H1 (cell line): ENCODE results near the gene OLA1. TPM values are rescaled to one million over a fixed set of nuclear protein-coding genes. Genes with fewer than 3 reads are reported as not detected.

Experiments
- CTCF ChIA-PET: fragments of 300-600 bp; sonication (Branson Sonifier 250); formaldehyde crosslinking; loops from one replicate; lab custom pipeline; 2021; ENCODE audit not compliant: partially characterized antibody; lab: Charles Lee
- POLR2A ChIA-PET: fragments of 300-600 bp; sonication (Branson Sonifier 250); formaldehyde crosslinking; loops from one replicate; lab custom pipeline; 2021; ENCODE audit warnings: inconsistent platforms; ENCODE audit not compliant: partially characterized antibody; lab: Charles Lee
- DNase-seq, 2 experiments: peaks; one replicate each; pipeline versions ENCODE4 v3.0.0 to v3.0.0-alpha.2; 2010 to 2022; ENCODE audit warnings: low spot score in 2 of 2, low read depth in 1 of 2, mixed read lengths in 1 of 2
- FAIRE-seq: peaks from 2 replicates; lab custom pipeline; 2011; peaks lifted over from hg19 to GRCh38; lab: Jason Lieb, UNC
- H2AFZ ChIP-seq: 2 replicates; pipeline ENCODE4 v1.8.1; 2012; ENCODE audit warnings: low read length, inconsistent platforms
- H2AK5ac ChIP-seq: 2 replicates; pipeline ENCODE4 v1.6.1; 2013; ENCODE audit warnings: low read depth, low read length
- H2BK120ac ChIP-seq: replicated peaks from 2 replicates; pipeline ENCODE3; 2013; ENCODE audit warnings: low read depth, low read length, inconsistent platforms
- H2BK12ac ChIP-seq: 2 replicates; pipeline ENCODE4 v1.6.1; 2013; ENCODE audit warnings: low read depth, low read length
- H2BK15ac ChIP-seq: 2 replicates; pipeline ENCODE4 v1.6.1; 2013; ENCODE audit warnings: low read length
- H2BK20ac ChIP-seq: 2 replicates; pipeline ENCODE4 v1.6.1; 2013; ENCODE audit warnings: low read length
- H2BK5ac ChIP-seq: 2 replicates; pipeline ENCODE4 v1.6.1; 2013; ENCODE audit warnings: low read depth, low read length
- H3K14ac ChIP-seq: 2 replicates; pipeline ENCODE4 v1.6.1; 2013; ENCODE audit warnings: inconsistent platforms; ENCODE audit not compliant: insufficient read length
- H3K18ac ChIP-seq: 2 replicates; pipeline ENCODE4 v1.6.1; 2013; ENCODE audit warnings: low read length; ENCODE audit errors: extremely low read depth
- H3K23ac ChIP-seq: 2 replicates; pipeline ENCODE4 v1.6.1; 2013; ENCODE audit warnings: inconsistent platforms; ENCODE audit not compliant: insufficient read length
- H3K23me2 ChIP-seq: 2 replicates; pipeline ENCODE4 v1.6.1; 2013; ENCODE audit warnings: low read depth, low read length
- H3K27ac ChIP-seq: 2 replicates; pipeline ENCODE4 v1.6.1; 2011; ENCODE audit warnings: low read depth, low read length, inconsistent platforms
- H3K27me3 ChIP-seq, 4 experiments: replicated peaks in 1 of 4; 1 replicate in 1 of 4; 2 replicates in 3 of 4; pipeline versions ENCODE4 v1.6.1 to v1.8.1; 2011 to 2013; ENCODE audit warnings: low read length in 3 of 4, mild to moderate bottlenecking in 3 of 4, inconsistent platforms in 2 of 4, mixed read lengths in 2 of 4, moderate library complexity in 1 of 4; ENCODE audit not compliant: control insufficient read depth in 3 of 4, insufficient read depth in 3 of 4; ENCODE audit errors: extremely low read depth in 1 of 4
- H3K36me3 ChIP-seq, 4 experiments: 2 replicates each; pipeline versions ENCODE4 v1.6.1 to v1.8.1; 2011 to 2013; ENCODE audit warnings: mild to moderate bottlenecking in 4 of 4, low read length in 3 of 4, moderate library complexity in 2 of 4, control low read depth in 1 of 4, inconsistent platforms in 1 of 4; ENCODE audit not compliant: insufficient read depth in 4 of 4, control insufficient read depth in 2 of 4
- H3K4ac ChIP-seq: replicated peaks from 2 replicates; pipeline ENCODE3; 2013; ENCODE audit warnings: low read length, low read depth, mixed read lengths, inconsistent platforms; ENCODE audit not compliant: insufficient read length
- H3K4me1 ChIP-seq, 4 experiments: replicated peaks in 1 of 4; 1 replicate in 1 of 4; 2 replicates in 3 of 4; pipeline versions ENCODE4 v1.6.1 to v1.8.1; 2011 to 2013; ENCODE audit warnings: low read length in 3 of 4, inconsistent platforms in 2 of 4, mixed read lengths in 1 of 4; ENCODE audit not compliant: insufficient read depth in 4 of 4, control insufficient read depth in 3 of 4
- H3K4me2 ChIP-seq, 2 experiments: 2 replicates each; pipeline versions ENCODE4 v1.6.1 to v1.8.1; 2011 to 2013; ENCODE audit warnings: low read depth in 2 of 2, low read length in 2 of 2, control low read depth in 1 of 2, inconsistent platforms in 1 of 2, mild to moderate bottlenecking in 1 of 2; ENCODE audit not compliant: insufficient read depth in 1 of 2
- H3K4me3 ChIP-seq, 4 experiments: fragments of 200-600, 300-600 bp in 1 of 4; sonication (generic), shearing (Covaris generic), sonication (Bioruptor Twin) in 1 of 4; 2 replicates each; pipeline versions ENCODE4 v1.5.1 to v1.8.1; 2011 to 2016; ENCODE audit warnings: low read length in 4 of 4, low read depth in 3 of 4, control low read depth in 2 of 4, inconsistent platforms in 2 of 4, mild to moderate bottlenecking in 2 of 4, mixed read lengths in 1 of 4, moderate library complexity in 1 of 4; ENCODE audit not compliant: insufficient read depth in 2 of 4; ENCODE audit errors: extremely low read depth in 1 of 4
- H3K56ac ChIP-seq: replicated peaks from 2 replicates; pipeline ENCODE3; 2013; ENCODE audit warnings: low read depth, mild to moderate bottlenecking, mixed read lengths, low read length, inconsistent platforms; ENCODE audit not compliant: insufficient read length
- H3K79me1 ChIP-seq: 2 replicates; pipeline ENCODE4 v1.6.1; 2013; ENCODE audit warnings: low read depth, low read length, control low read depth
- H3K79me2 ChIP-seq, 2 experiments: 2 replicates each; pipeline versions ENCODE4 v1.6.1 to v1.8.1; 2012 to 2013; ENCODE audit warnings: low read length in 2 of 2, mild to moderate bottlenecking in 2 of 2, inconsistent platforms in 1 of 2; ENCODE audit not compliant: insufficient read depth in 2 of 2, control insufficient read depth in 1 of 2
- H3K9ac ChIP-seq, 4 experiments: replicated peaks in 1 of 4; 1 replicate in 1 of 4; 2 replicates in 3 of 4; pipeline versions ENCODE4 v1.6.1 to v1.8.1; 2011 to 2013; ENCODE audit warnings: low read depth in 3 of 4, low read length in 3 of 4, control low read depth in 2 of 4, mild to moderate bottlenecking in 2 of 4, moderate library complexity in 2 of 4, inconsistent platforms in 1 of 4; ENCODE audit errors: extremely low read depth in 1 of 4
- H3K9me3 ChIP-seq, 2 experiments: 2 replicates each; pipeline versions ENCODE4 v1.6.1 to v1.8.1; 2012 to 2013; ENCODE audit warnings: mild to moderate bottlenecking in 2 of 2, moderate library complexity in 2 of 2, control low read depth in 1 of 2, inconsistent platforms in 1 of 2, low read depth in 1 of 2, low read length in 1 of 2, mixed read lengths in 1 of 2; ENCODE audit not compliant: insufficient read depth in 2 of 2
- H4K20me1 ChIP-seq, 2 experiments: replicated peaks in 1 of 2; 2 replicates each; pipeline versions ENCODE3 to v1.8.1; 2011 to 2013; ENCODE audit warnings: inconsistent platforms in 2 of 2, low read length in 2 of 2, mild to moderate bottlenecking in 1 of 2; ENCODE audit not compliant: insufficient read depth in 2 of 2, control insufficient read depth in 1 of 2
- H4K5ac ChIP-seq: 2 replicates; pipeline ENCODE4 v1.6.1; 2013; ENCODE audit warnings: low read length, low read depth, mixed read lengths, inconsistent platforms; ENCODE audit not compliant: insufficient read length
- H4K8ac ChIP-seq: 2 replicates; pipeline ENCODE4 v1.8.0; 2013; ENCODE audit warnings: mild to moderate bottlenecking, moderate library complexity, low read length, inconsistent platforms; ENCODE audit not compliant: insufficient read depth; ENCODE audit errors: extremely low read depth
- H4K91ac ChIP-seq: replicated peaks from 2 replicates; pipeline ENCODE3; 2013; ENCODE audit warnings: low read length, mixed read lengths, inconsistent platforms; ENCODE audit not compliant: insufficient read length
- CEBPB ChIP-seq: IDR thresholded peaks from 2 replicates; pipeline ENCODE4 v1.6.1; 2012; ENCODE audit warnings: low read depth, low read length
- CHD2 ChIP-seq: IDR thresholded peaks from 2 replicates; pipeline ENCODE4 v1.6.1; 2012; ENCODE audit warnings: low read length, improper control_type of control experiment
- JUN ChIP-seq: IDR thresholded peaks from 2 replicates; pipeline ENCODE4 v1.6.1; 2011; ENCODE audit warnings: low read depth, mild to moderate bottlenecking, improper control_type of control experiment, low read length
- KDM1A ChIP-seq: fragments of 200-600, 300-600 bp; sonication (generic); IDR thresholded peaks from 2 replicates; pipeline ENCODE4 v1.7.1; 2016; ENCODE audit warnings: mild to moderate bottlenecking, low read length, borderline replicate concordance
- KDM4A ChIP-seq: IDR thresholded peaks from one replicate; pipeline ENCODE4 v1.7.1; 2012; ENCODE audit warnings: low read depth, mild to moderate bottlenecking, moderate library complexity, low read length, inconsistent platforms; ENCODE audit not compliant: severe bottlenecking
- POLR2AphosphoS5 ChIP-seq: IDR thresholded peaks from 2 replicates; pipeline ENCODE4 v1.6.1; 2011; ENCODE audit warnings: low read depth, low read length
- RFX5 ChIP-seq: IDR thresholded peaks from 2 replicates; pipeline ENCODE4 v1.6.1; 2011; ENCODE audit warnings: low read depth, low read length, improper control_type of control experiment, borderline replicate concordance
- RXRA ChIP-seq: IDR thresholded peaks from 2 replicates; pipeline ENCODE4 v1.6.1; 2011; ENCODE audit warnings: low read depth, mild to moderate bottlenecking, low read length, moderate library complexity; ENCODE audit not compliant: insufficient read depth
- SIRT6 ChIP-seq: IDR thresholded peaks from one replicate; pipeline ENCODE4 v1.7.1; 2012; ENCODE audit warnings: low read length, inconsistent platforms
- TAF7 ChIP-seq: optimal IDR thresholded peaks from 2 replicates; pipeline ENCODE3; 2011; ENCODE audit warnings: low read depth, mild to moderate bottlenecking, inconsistent platforms, low read length, moderate library complexity, borderline replicate concordance
- WGBS, 2 experiments: shearing (Covaris generic) in 1 of 2; methylation state at CpG; one replicate each; pipeline versions ENCODE4 v1.1.6 to v1.1.7; 2013 to 2015; ENCODE audit warnings: low lambda C conversion rate in 2 of 2, mixed read lengths in 2 of 2, inconsistent platforms in 1 of 2, low coverage in 1 of 2, missing lambda C conversion rate in 1 of 2; ENCODE audit not compliant: insufficient replicate concordance in 2 of 2, insufficient coverage in 1 of 2, insufficient read length in 1 of 2; ENCODE audit errors: extremely low coverage in 1 of 2, missing lambda C conversion rate in 1 of 2; 5-methylcytosine and 5-hydroxymethylcytosine counted together
- polyA plus RNA-seq, 7 experiments: library from polyadenylated mRNA; depleted of rRNA in 3 of 7; stranded (reverse) in 5 of 7; unstranded in 2 of 7; fragments of >200 nt in 5 of 7; fragments of 200-250 nt in 2 of 7; gene quantifications; 1 replicate in 5 of 7; 2 replicates in 1 of 7; 4 replicates in 1 of 7; pipeline versions ENCODE4 v1.2.1 to v1.2.3, GENCODE V29; 2011 to 2013; ENCODE audit warnings: missing spikeins in 2 of 7, mixed read lengths in 2 of 7
- total RNA-seq: library from RNA; stranded (reverse); fragmentation: NEBNext Ultra II Directional; extraction: Animal tissue kit (Norgen Biotek cat#: 25700); gene quantifications from 2 replicates; pipeline ENCODE4 v1.2.1, GENCODE V29; 2021

Gene OLA1
- total and polyA plus RNA-seq, 2 of the 8 experiments (the other 6 are each of a cell fraction or from before 2014, with no cell fraction given) = 39.3 to 158 TPM

- CTCF ChIA-PET = interaction anchor here (0.8 to 2.9 kb wide), 3 partner anchors 11 to 808 kb away, joined by 3 to 11 read pairs (median 3); no protein-coding TSS in a partner anchor
- 72% methylated on average over 4 of the region's 4 CpGs; no CpG with 5 or more reads in 1 of the 2 experiments for WGBS, 2 experiments
These were observed 40.3 kb downstream of the OLA1 start for GRCh38 chr2:174208026-174208425.

More at GRCh38 chr2:174208026-174208425, 40.3 kb downstream of the OLA1 start:
- Histone ChIP-seq H2BK120ac (no peak overlapping the region), H4K91ac (no peak overlapping the region), H3K79me2 (peaks cover 0 to 36% of the 10 kb centered on the region in 2 experiments; a peak in 2 of 4 replicates), H3K14ac (no peak overlapping the region), H3K9me3 (no peaks in the 10 kb centered on the region), H3K4me2 (no peak overlapping the region), H3K27ac (no peak overlapping the region), H3K36me3 (no peaks in the 10 kb centered on the region), H4K8ac (no peak overlapping the region), H3K27me3 (no peaks in the 10 kb centered on the region), H2BK15ac (no peak overlapping the region), H3K23ac (no peak overlapping the region), H2AFZ (no peak overlapping the region), H3K79me1 (no peaks in the 10 kb centered on the region), H3K4ac (no peak overlapping the region), H2BK12ac (no peak overlapping the region), H3K4me3 (no peak overlapping the region), H3K23me2 (no peaks in the 10 kb centered on the region; the same call in 1 of the 2 replicates), H3K18ac (no peak overlapping the region), H3K4me1 (no peaks in the 10 kb centered on the region), H4K5ac (no peak overlapping the region), H4K20me1 (peaks cover 0 to 3% of the 10 kb centered on the region in 2 experiments), H3K56ac (no peak overlapping the region), H3K9ac (no peak overlapping the region), H2BK20ac (no peak overlapping the region), H2BK5ac (no peak overlapping the region), H2AK5ac (no peak overlapping the region)
- FAIRE-seq (no peak), DNase-seq (no peak)
- POLR2A ChIA-PET = interaction anchor here (0.6 to 0.9 kb wide), 2 partner anchors 10 to 118 kb away, joined by 3 to 9 read pairs; no protein-coding TSS in a partner anchor
- no peak for TF ChIP-seq POLR2AphosphoS5
- no peak for TF ChIP-seq RXRA
- no peak for TF ChIP-seq CHD2
- no peak for TF ChIP-seq JUN
- TF ChIP-seq KDM4A = no peak
- no peak for TF ChIP-seq CEBPB
- TF ChIP-seq KDM1A = no peak
- no peak for TF ChIP-seq RFX5
- no peak for TF ChIP-seq TAF7
- TF ChIP-seq SIRT6 = no peak
